K562 (cell line): ENCODE measurements around the gene RBBP8.

Source experiments
- BRCA1 ChIP-seq, 2 experiments: fragments of 450-650 bp in 1 of 2; sonication (generic) in 1 of 2; formaldehyde crosslinking in 1 of 2; IDR thresholded peaks; 2 replicates each; pipeline versions ENCODE4 v1.5.0 to v1.6.1; 2017 to 2020; ENCODE audit warnings: mild to moderate bottlenecking in 1 of 2, missing genetic modification reagents in 1 of 2
- CTCF ChIP-seq, 3 experiments: IDR thresholded peaks in 2 of 3; conservative IDR thresholded peaks in 1 of 3; 2 replicates each; pipeline ENCODE4 v1.5.1; 2011 to 2012; ENCODE audit warnings: low read length in 3 of 3, mild to moderate bottlenecking in 3 of 3, control low read depth in 2 of 3, improper control_type of control experiment in 1 of 3, inconsistent platforms in 1 of 3, low read depth in 1 of 3, mixed read lengths in 1 of 3, moderate library complexity in 1 of 3; ENCODE audit not compliant: insufficient read depth in 2 of 3
- ERF ChIP-seq: fragments of 450-650 bp; formaldehyde crosslinking; IDR thresholded peaks from 2 replicates; pipeline ENCODE4 v1.4.0; 2020; ENCODE audit warnings: mild to moderate bottlenecking, mixed read lengths
- KDM4B ChIP-seq, 2 experiments: fragments of 450-650 bp in 1 of 2; sonication (generic) in 1 of 2; IDR thresholded peaks; 2 replicates each; pipeline ENCODE4 v1.6.1; 2016 to 2017; ENCODE audit warnings: borderline replicate concordance in 2 of 2, antibody characterized with exemption in 1 of 2, low read depth in 1 of 2, mild to moderate bottlenecking in 1 of 2
- POLR2A ChIP-seq: fragments of 450-650 bp; conservative IDR thresholded peaks from 2 replicates; pipeline ENCODE4 v1.6.1; 2016
- POLR2AphosphoS5 ChIP-seq: IDR thresholded peaks from 2 replicates; pipeline ENCODE4 v1.6.1; 2011; ENCODE audit warnings: mild to moderate bottlenecking, low read depth, low read length, moderate library complexity; ENCODE audit not compliant: control insufficient read depth, insufficient read depth
- RBM39 ChIP-seq: fragments of 200-400 bp; formaldehyde crosslinking; optimal IDR thresholded peaks from 2 replicates; pipeline ENCODE3; 2018; ENCODE audit warnings: low read depth, low read length
- TFE3 ChIP-seq: fragments of 450-650 bp; formaldehyde crosslinking; IDR thresholded peaks from 2 replicates; pipeline ENCODE4 v1.4.0; 2020; ENCODE audit warnings: mild to moderate bottlenecking, mixed read lengths
- USF2 ChIP-seq: sonication (generic); formaldehyde crosslinking; IDR thresholded peaks from 2 replicates; pipeline ENCODE4 v1.5.0; 2020; ENCODE audit warnings: missing genetic modification reagents

GRCh38 chr18:23049698-23050373 lies 116.7 kb downstream of the RBBP8 start:
- TF ChIP-seq ERF (CRISPR knock-in tag) (no peak), TFE3 (CRISPR knock-in tag) (no peak), RBM39 (no peak), KDM4B (IDR thresholded peaks at IDR 0.05; ENCODE audit: borderline replicate concordance in 2 of 2, low read depth in 1 of 2) (no peak), POLR2A (no peak), POLR2AphosphoS5 (no peak), CTCF (IDR thresholded peaks at IDR 0.05 in 2 of 3, conservative IDR thresholded peaks at IDR 0.05 in 1 of 3; ENCODE audit: insufficient read depth in 2 of 3, low read depth in 1 of 3, low read length in 3 of 3) (no peak), USF2 (CRISPR knock-in tag) (no peak), BRCA1 (IDR thresholded peaks at IDR 0.05) (no peak), BRCA1 (CRISPR knock-in tag; IDR thresholded peaks at IDR 0.05) (no peak)
